Activated CD8-positive, alpha-beta T cell treated with anti-CD3 and anti-CD28 coated beads for 36 hours (primary cell): ENCODE data around the gene CPPED1. TPM values are rescaled to one million over a fixed set of nuclear protein-coding genes. Genes with fewer than 3 reads are reported as not detected.

Experiments used
- ATAC-seq: fragments of 200-7000 bp; cut with Tn5 transposase; one replicate; pipeline ENCODE4 v1.10.0; 2021; ENCODE audit warnings: mild to moderate bottlenecking, moderate library complexity
- CTCF ChIA-PET: fragments of 350-600 bp; sonication (Branson Sonifier 250); formaldehyde crosslinking; loops from one replicate; lab custom pipeline; 2021; ENCODE audit warnings: antibody characterized with exemption; lab: Charles Lee
- POLR2A ChIA-PET: fragments of 350-600 bp; sonication (Branson Sonifier 250); formaldehyde crosslinking; loops from one replicate; lab custom pipeline; 2021; ENCODE audit warnings: antibody characterized with exemption; lab: Charles Lee
- DNase-seq: peaks from one replicate; pipeline ENCODE4 v3.0.0-alpha.2; 2020
- H3K27ac Mint-ChIP-seq: one replicate; pipeline ENCODE4 v1.8.0; 2021; ENCODE audit warnings: mild to moderate bottlenecking, mixed read lengths
- H3K27me3 Mint-ChIP-seq: one replicate; pipeline ENCODE4 v1.8.0; 2021; ENCODE audit warnings: mixed read lengths
- H3K36me3 Mint-ChIP-seq: one replicate; pipeline ENCODE4 v1.8.0; 2021; ENCODE audit warnings: low read depth, mixed read lengths
- H3K4me1 Mint-ChIP-seq: one replicate; pipeline ENCODE4 v1.8.0; 2021; ENCODE audit warnings: low read depth, mixed read lengths
- H3K4me3 Mint-ChIP-seq: one replicate; pipeline ENCODE4 v1.8.0; 2021; ENCODE audit warnings: mild to moderate bottlenecking, moderate library complexity, mixed read lengths
- H3K9me3 Mint-ChIP-seq: one replicate; pipeline ENCODE4 v1.8.0; 2021; ENCODE audit warnings: mixed read lengths
- CTCF ChIP-seq: fragments of 200-600 bp; IDR thresholded peaks from one replicate; pipeline ENCODE4 v1.8.0; 2022; ENCODE audit warnings: antibody characterized with exemption, mild to moderate bottlenecking
- intact Hi-C: fragments of 100-400 bp; cut with micrococcal nuclease; formaldehyde crosslinking; loops from one replicate; pipeline ENCODE4 v1.10.0; 2022
- total RNA-seq, 2 experiments: library from RNA; stranded (reverse); gene quantifications; one replicate each; pipeline ENCODE4 v1.2.3, GENCODE V29; 2021

The CPPED1 gene
- total RNA-seq, 2 experiments from 2014 or later: 5.0 to 5.7 TPM

- Mint-ChIP-seq H3K4me1 (peaks cover 22% of the 10 kb centered on the region), H3K27me3 (no peaks in the 10 kb centered on the region), H3K27ac (no peak overlapping the region), H3K36me3 (peaks cover 15% of the 10 kb centered on the region), H3K9me3 (peaks cover 11% of the 10 kb centered on the region), H3K4me3 (no peak overlapping the region)
- intact Hi-C loops: no loop called here
- ATAC-seq (no peak), DNase-seq (no peak)
- TF ChIP-seq CTCF: no peak
- CTCF ChIA-PET: no interaction called here
- POLR2A ChIA-PET: no interaction called here
These were observed 130.2 kb downstream of the CPPED1 start for GRCh38 chr16:12673466-12673865.

- Mint-ChIP-seq H3K4me3 (no peak overlapping the region), H3K4me1 (peaks cover 19% of the 10 kb centered on the region), H3K36me3 (peaks cover 15% of the 10 kb centered on the region), H3K27ac (no peak overlapping the region), H3K27me3 (no peaks in the 10 kb centered on the region), H3K9me3 (peaks cover 13% of the 10 kb centered on the region)
- CTCF ChIA-PET: no interaction called here
- no peak for TF ChIP-seq CTCF
- POLR2A ChIA-PET: no interaction called here
- DNase-seq (no peak), ATAC-seq (no peak)
- intact Hi-C loops: no loop called here
These were observed 130.7 kb downstream of the CPPED1 start for GRCh38 chr16:12672986-12673385.

- Mint-ChIP-seq H3K27ac (no peak overlapping the region), H3K4me1 (no peaks in the 10 kb centered on the region), H3K36me3 (peaks cover 25% of the 10 kb centered on the region), H3K4me3 (no peak overlapping the region), H3K9me3 (peaks cover 27% of the 10 kb centered on the region), H3K27me3 (no peaks in the 10 kb centered on the region)
- no peak for TF ChIP-seq CTCF
- intact Hi-C loops: no loop called here
- POLR2A ChIA-PET: no interaction called here
- CTCF ChIA-PET: no interaction called here
- no peak for DNase-seq
- ATAC-seq: no peak
These were observed 133.8 kb downstream of the CPPED1 start for GRCh38 chr16:12669908-12670307.

GRCh38 chr16:12667909-12668308 is 135.8 kb downstream of the CPPED1 start:
- DNase-seq (no peak), ATAC-seq (no peak)
- Mint-ChIP-seq H3K4me1 (no peaks in the 10 kb centered on the region), H3K27me3 (no peaks in the 10 kb centered on the region), H3K36me3 (peaks cover 33% of the 10 kb centered on the region), H3K9me3 (peaks cover 27% of the 10 kb centered on the region), H3K27ac (no peak overlapping the region), H3K4me3 (no peak overlapping the region)
- ChIA-PET CTCF (no interaction called here), POLR2A (no interaction called here)
- intact Hi-C loops: no loop called here
- TF ChIP-seq CTCF: no peak

GRCh38 chr16:12664164-12664733 is 139.4 kb downstream of the CPPED1 start:
- TF ChIP-seq CTCF: no peak
- ChIA-PET POLR2A (no interaction called here), CTCF (no interaction called here)
- intact Hi-C loops: no loop called here
- H3K4me1 Mint-ChIP-seq: no peaks in the 10 kb centered on the region
- peaks cover 24% of the 10 kb centered on the region for H3K9me3 Mint-ChIP-seq
- no peak overlapping the region for H3K27ac Mint-ChIP-seq
- peaks cover 26% of the 10 kb centered on the region for H3K36me3 Mint-ChIP-seq
- ATAC-seq (no peak), DNase-seq (no peak)
- H3K27me3 Mint-ChIP-seq: no peaks in the 10 kb centered on the region
- no peak overlapping the region for H3K4me3 Mint-ChIP-seq
